ENCODE results near the gene RAI14. TPM values are rescaled to one million over a fixed set of nuclear protein-coding genes. Genes with fewer than 3 reads are reported as not detected.

RAI14 gene
- total RNA-seq = 345 and 505 TPM in 2 replicates

GRCh38 chr5:34656001-34656699, at the start of gene RAI14:
Gene RAI14, plus strand, starts transcription at chr5:34656328. Its CDS starts 30,592 bp downstream, at chr5:34686920.

DNA sequence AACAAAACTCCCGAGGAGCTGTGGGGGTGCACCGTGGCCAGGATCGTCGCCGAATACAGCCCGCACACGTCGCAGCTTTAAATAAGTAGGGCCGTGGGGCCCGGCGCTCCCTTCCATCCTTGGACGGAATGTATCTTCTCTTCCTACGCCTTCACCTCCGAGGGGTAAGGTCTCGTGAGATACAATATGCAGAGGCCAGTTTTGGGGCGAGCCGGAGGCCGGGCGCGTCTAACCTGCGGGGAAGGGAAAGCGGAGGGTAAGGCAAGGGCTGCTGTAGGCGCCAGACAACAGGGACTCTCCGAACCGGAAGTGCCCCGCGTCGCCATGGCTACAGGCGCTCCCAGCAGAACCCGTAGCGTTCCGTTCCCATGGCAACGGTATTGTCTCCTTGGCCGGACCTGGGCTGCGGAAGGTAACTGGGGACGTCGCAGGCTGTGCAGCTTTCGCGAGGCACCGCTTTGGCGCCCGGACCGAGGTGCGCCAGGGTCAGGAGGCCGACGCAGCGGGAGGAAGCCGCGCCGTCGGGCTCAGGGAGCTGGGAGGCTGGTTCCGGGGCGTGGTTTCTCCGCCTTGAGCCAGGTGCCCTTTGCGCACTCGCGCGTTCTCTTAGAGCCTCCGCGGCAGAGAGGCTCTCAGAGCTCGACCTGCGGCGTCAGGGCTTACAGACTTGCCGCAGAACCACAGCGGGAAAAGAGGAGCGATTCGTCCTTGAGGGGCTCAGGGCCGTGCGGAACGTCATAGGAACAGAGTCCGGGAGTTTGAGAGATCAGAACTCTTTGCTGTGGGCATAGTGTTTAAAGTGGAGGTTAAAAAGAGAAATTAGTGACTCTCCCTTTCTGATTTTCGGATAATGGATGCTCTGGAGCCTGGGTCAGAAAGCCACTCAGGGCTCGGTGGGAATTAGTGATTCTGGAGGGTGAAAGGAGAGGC, 182.9 kb downstream of the RAI14 start, which contains the start of gene TTC23L:
Gene TTC23L, plus strand, starts transcription at position 380 of the 930 bp plus-strand sequence. CDS start 1,508 bp downstream, outside the sequence.

Other genes with a start within 250 kb of the RAI14 start
- gene TTC23L, start 182.8 kb downstream of the RAI14 start, total RNA-seq = 0.05 and 0.30 TPM in 2 replicates

Data from smooth muscle cell of the umbilical artery (primary cell).